ENCODE data around the gene RIBC2.
A peak's percentile ranks its signal among the peaks of the same experiment; 100 is the strongest.
"Not testable (repeated sequence)": the region's sequence is repeated elsewhere in the genome, so short reads cannot be mapped to it uniquely, and the experiment has no call there.

The RIBC2 gene, protein sequence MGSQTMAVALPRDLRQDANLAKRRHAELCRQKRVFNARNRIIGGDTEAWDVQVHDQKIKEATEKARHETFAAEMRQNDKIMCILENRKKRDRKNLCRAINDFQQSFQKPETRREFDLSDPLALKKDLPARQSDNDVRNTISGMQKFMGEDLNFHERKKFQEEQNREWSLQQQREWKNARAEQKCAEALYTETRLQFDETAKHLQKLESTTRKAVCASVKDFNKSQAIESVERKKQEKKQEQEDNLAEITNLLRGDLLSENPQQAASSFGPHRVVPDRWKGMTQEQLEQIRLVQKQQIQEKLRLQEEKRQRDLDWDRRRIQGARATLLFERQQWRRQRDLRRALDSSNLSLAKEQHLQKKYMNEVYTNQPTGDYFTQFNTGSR

DNA sequence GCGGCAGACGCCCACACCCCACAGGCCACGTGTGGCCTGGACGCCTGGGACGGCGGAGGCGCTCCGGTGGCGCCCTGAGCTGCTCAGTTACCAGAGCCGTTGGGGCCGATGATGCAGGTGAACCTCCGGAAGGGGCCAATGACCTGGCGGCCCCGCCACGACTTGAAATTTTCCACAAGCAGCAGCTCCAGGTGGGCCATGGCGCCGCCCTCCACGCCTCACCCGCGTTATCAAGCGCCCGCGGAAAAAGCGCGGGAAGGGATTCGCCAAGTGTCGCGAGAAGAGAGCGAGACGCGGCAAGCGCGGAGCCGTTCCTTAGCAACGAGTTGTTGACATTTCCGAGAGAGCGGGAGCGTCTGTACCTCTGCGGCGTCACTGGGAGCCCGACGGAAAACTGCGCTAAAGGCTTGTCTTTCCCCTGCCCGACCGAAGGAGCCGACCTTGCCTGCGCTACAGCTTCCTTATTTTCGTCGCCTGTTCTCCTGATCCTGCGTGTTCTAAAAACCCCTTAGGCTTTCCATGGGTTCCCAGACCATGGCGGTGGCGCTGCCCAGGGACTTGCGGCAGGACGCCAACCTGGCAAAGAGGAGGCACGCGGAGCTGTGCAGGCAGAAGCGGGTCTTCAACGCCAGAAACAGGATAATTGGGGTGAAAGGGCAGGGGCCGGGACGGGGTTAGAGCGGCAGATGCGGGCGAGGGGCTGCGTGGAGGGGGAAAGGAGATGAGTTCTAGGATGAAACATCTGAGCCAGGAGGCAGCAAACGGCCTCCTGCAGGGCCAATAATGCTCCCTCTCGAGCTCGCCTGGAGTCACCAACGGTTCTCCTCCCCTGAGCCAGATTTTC lies at the start of gene RIBC2, which contains the start of gene SMC1B:
TSS of gene RIBC2 (plus strand) at position 326 of the 844 bp plus-strand sequence. CDS start at position 520, 194 bp downstream.
TSS of gene SMC1B (minus strand) at position 232 of the 844 bp plus-strand sequence. CDS start at position 200, 32 bp downstream.
- DNase-seq (ENCODE audit: extremely low spot score, insufficient read length, low read depth), result peak; percentile 64
- FAIRE-seq, result no peak

DNA sequence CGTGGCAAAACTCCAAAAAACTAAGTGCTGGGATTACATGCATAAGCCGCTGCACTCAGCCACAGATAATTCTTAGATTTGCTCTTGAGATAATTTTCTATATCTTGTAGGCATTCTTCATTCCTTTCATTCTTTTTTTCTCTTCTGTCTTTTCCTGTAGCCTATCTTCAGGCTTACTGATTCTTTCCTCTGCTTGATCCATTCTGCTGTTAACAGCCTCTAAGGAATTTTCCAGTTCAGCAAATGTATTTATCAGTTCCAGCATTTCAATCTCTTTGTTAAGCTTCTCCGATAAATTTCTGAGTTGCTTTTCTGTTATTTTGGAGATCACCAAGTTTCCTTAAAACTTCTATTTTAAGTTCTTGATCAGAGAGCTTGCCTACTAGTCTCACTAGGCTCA lies 46.8 kb upstream of the RIBC2 start:
- FAIRE-seq (no peak), DNase-seq (ENCODE audit: extremely low spot score, insufficient read length, low read depth) (no peak)

DNA sequence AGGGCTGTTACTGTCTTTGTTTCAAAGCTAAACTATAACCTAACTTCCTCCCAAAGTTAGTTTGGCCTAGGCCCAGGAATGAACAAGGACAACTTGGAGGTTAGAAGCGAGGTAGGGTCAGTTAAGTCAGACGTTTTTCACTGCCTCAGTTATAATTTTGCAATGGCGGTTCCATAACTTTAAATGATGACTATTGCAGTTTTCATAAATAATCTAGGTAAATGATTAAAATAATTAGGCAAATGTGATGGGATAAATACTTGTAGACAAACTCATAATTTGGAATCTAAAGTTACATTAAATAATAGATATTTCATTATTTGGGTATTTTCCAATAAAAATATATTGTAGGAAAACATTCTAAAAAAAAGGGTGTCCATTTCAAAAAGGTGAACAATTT lies 39.9 kb upstream of the RIBC2 start:
- not testable (repeated sequence) for FAIRE-seq

DNA sequence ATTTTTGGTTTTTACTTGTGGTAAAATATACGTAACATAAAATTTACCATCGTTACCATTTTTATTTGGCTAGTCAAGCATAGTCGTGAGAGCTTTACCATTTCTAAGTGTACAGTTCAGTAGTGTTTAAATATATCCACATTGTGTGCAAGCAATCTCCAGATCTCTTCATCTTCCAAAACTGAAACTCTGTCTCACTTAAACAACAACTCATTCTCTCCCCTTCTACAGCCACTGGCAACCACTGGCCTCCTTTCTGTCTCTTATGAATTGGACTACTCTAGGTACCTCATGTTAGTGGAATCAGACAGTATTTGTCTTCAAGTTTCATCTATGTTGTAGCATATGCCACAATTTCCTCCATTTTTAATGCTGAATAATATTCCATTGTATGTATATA lies 37.5 kb upstream of the RIBC2 start:
- no peak for DNase-seq (ENCODE audit: extremely low spot score, insufficient read length, low read depth)
- FAIRE-seq, result peak; percentile 69

More for the DNA sequence above, 39.9 kb upstream of the RIBC2 start:
- not testable (repeated sequence) for DNase-seq (ENCODE audit: extremely low spot score, insufficient read length, low read depth)

DNA sequence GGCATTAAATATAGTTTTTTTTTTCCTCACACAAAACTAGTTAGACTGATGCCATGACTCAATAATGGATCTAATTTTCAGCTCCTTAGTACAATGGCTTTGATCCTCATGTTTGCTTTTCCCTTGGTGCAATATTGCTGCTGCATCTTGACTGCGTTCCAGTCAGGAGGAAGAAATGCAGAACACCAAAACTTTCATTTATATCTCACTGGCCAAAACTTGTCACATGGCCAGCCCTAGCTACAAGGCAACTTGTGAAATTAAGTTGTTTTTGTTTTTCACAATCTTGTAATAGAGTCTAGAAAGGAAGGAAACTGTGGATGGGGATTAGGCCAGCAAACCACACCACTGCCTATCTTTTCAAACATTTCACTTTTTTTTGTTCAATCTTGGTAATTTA lies 36.8 kb upstream of the RIBC2 start:
- FAIRE-seq (peak; percentile 15), DNase-seq (ENCODE audit: extremely low spot score, insufficient read length, low read depth) (no peak)

DNA sequence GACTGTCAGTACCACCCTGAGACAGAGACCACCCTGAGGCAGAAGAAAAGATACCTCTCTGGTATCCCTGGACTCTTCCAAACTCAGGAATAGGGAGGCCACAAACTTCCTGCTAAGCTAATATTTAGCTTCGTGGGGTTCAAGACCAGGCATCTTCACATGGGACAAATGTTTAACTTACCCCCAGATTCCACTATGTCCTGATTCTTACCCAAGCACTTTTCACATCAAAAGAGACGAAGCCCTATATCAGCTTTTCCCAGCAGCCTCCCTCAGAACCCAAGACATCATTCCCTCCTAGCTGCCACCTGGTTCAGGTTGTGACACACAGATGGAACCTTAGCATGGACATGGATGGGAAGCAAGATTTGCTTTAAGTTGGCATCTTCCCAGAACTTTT lies 32.1 kb upstream of the RIBC2 start:
- FAIRE-seq (no peak), DNase-seq (ENCODE audit: extremely low spot score, insufficient read length, low read depth) (no peak)

DNA sequence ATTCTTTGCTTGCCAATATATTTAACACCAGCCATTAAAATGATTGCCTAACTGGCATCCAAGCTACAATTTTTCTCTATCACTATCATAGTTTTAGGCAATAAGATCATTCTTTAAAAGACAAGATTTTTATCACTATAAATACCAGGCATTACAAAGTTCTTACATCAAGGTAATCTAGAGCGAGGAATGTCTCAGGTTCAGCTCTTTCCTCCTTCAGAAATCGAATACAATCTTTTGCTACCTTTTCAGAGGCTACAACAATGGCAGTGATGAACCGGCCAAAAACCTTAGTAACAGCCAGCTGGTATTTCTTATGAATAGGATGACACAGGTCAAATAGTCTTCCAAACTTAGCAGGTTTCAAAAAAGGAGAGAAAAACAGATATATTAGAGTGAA lies 23.9 kb upstream of the RIBC2 start:
- DNase-seq (ENCODE audit: extremely low spot score, insufficient read length, low read depth) (no peak), FAIRE-seq (no peak)

DNA sequence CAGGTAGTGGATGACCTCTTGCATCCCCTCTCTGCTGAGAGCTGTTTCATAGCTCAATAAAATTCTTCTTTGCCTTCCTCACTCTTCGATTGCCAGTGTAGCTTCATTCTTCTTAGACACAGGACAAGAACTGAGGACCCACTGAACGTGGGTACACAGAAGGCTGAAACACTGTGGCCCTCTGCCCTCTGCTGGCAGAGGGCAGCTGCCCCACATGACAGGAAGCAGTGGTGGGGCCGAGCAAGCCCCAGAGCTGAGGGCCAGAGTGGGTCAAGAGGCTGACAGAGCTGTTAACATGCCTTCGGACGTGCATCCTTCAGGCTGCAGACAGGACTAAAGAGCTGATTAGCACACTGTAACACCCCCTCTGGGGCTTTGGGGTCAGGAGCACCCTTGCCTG lies 15.7 kb upstream of the RIBC2 start:
- no peak for DNase-seq (ENCODE audit: extremely low spot score, insufficient read length, low read depth)
- FAIRE-seq, result no peak

DNA sequence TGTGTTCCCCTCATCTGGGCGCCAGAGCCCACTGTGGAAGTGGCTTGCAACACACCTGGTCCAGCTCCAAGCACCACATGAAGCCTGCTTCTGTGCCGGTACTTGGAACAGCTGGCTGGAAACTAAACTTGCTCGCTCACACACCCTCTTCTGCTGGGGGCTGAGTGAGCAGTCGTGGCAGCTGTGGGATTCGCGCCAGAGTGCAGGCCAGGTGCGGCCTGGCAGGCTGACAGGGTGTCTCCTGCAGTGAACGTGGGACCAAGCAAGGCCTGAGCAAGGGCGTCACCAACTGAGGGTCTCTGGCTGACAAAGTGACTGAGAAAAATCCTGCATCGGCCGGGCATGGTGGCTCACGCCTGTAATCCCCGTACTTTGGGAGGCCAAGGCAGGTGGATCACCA lies 15.3 kb upstream of the RIBC2 start:
- DNase-seq (ENCODE audit: extremely low spot score, insufficient read length, low read depth) (no peak), FAIRE-seq (no peak)

DNA sequence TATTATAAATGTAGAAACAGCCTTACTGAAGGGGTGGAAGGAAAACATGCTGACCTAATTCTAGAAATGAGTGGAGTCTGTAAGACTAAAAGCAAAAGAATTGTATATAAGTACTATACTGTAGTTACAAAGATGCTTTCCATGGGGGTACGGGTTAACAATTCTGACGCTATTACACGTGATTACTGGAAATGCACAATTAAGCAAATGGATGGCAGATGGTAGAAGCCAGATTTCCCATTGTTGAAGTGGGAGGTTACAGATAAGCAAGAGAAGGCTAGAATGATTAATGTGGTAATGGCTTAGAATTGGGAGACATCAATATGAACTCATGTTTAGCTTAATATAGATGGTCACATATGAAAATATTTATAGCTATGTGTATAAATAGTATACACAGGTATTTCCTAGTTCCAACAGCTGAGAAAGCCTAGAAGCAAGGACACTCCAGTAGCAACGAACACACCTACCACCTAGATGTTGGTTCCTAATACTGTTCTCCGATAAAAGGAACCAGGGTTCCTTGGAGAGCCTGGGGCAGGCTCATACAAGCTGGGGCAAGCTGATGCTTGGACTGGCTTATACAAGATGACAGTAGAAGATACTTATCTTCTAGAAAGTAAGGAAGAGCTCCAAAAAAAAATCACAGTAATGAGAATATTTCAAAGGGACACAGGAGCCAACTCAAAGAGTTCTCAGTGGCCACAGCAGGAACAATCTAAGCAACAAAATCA lies 13.6 kb upstream of the RIBC2 start:
- DNase-seq (ENCODE audit: extremely low spot score, insufficient read length, low read depth) (no peak), FAIRE-seq (no peak)

DNA sequence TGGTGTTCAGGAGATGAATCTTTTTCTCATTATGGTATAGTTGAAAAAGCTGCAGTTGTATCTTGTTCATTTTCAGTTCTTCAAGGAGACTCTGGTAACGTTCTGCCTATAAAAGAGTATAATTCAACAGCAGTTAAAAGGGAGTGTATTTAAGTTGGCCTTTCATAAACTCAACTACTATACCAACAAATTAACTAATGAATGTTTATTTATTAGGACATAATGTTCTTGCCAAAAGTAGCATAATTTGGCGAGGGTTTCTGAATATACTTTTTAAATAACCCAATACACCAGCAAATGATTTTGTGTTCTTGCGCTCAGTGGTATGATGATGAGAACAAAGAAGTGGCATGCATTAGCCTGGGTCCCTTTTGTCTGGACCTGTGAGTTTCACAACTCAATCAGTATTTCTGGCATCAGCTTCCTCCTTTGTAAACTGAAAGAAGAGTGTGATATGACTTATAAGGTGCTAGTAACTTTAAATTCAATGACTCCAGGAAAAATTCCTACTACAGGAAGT lies 11.0 kb upstream of the RIBC2 start:
- DNase-seq (ENCODE audit: extremely low spot score, insufficient read length, low read depth) (no peak), FAIRE-seq (no peak)

DNA sequence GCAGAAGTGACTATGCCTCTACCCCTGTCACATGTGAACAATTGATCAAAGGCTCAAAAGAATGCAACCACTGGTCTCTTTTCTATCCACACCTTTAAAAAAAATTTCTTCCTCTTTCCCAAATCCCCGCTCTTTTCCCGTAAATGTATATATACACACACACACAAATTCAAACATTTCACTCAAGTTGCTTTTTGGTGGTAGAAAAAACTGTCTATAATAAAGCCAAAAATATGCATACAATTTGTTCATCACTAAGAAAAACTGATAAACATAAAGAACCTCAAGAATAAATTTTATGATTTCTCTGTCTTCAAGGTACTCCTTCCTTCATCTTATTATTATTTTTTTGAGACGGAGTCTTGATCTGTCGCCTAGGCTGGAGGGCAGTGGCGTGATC lies 5.7 kb upstream of the RIBC2 start:
- no peak for DNase-seq (ENCODE audit: extremely low spot score, insufficient read length, low read depth)
- no peak for FAIRE-seq

DNA sequence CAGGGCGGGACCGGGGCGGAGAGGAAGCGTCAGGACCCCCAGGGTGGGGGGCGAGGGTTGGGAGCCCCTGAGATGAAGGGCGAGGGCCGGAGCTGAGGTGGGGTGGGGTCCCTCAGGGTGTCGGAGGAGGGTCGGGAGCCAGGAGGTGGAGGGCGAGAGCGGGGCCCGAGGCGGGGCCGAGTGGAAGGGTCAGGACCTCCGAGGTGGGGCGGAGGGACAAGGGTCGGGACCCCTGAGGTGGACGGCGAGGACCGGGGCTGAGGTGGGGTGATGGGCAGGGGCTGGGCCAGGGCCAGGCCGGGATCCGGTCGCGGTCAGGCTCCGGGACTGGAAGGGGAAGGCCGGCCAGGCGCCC lies 503 bp upstream of the RIBC2 start:
- no peak for FAIRE-seq
- no peak for DNase-seq (ENCODE audit: extremely low spot score, insufficient read length, low read depth)

DNA sequence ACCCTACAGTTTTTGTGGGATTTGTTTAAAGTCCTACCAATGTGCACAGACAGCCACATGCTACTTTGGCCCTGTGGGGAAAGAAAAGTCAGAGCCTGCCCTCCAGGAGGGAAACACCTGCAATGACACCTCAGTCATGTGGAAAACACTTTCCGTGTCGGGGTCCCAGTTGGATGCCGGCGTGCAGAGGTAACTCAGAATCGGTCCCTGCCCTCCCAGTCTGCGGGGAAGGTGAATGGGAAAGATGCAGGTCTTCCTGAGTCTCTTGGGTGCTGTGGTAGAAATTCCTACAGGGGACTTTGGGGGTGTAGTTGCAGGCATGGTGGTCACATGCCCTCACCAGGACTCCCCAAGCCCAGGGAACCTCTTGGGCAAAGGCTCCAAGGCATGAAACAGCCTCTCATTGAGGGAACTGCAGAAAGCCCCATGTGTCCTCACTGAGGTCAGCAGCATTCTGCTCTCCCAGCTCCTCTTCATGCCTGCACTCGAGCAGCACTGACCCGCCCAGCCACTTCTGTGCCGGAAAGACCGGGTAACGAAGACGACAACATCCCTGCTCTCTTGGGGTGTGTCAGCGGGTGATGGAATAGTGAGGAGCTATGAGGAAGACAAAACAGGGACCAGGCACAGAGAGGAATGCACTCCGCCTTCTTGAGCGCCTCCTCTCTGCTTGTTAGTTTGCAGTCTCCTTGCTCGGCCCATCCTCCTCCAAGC lies 4.7 kb downstream of the RIBC2 start:
- FAIRE-seq (no peak), DNase-seq (ENCODE audit: extremely low spot score, insufficient read length, low read depth) (no peak)

DNA sequence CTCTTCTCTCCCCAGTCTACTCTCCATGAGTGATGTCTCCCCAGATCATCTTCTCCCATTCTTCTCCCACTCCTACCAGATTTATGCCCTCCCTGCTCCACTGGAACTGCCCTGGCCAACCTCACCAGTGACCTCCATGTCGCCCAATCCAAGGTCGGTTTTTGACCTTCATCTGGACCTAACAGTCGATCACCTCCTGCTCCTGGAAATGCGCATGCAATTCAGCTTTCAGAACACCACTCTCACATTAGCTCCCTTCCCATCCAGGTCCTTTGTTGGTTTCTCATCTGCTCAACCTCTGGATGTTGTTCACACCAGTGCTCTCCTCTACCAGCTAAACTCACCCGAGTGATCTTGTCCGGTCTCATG lies 5.3 kb downstream of the RIBC2 start:
- FAIRE-seq (no peak), DNase-seq (ENCODE audit: extremely low spot score, insufficient read length, low read depth) (no peak)

DNA sequence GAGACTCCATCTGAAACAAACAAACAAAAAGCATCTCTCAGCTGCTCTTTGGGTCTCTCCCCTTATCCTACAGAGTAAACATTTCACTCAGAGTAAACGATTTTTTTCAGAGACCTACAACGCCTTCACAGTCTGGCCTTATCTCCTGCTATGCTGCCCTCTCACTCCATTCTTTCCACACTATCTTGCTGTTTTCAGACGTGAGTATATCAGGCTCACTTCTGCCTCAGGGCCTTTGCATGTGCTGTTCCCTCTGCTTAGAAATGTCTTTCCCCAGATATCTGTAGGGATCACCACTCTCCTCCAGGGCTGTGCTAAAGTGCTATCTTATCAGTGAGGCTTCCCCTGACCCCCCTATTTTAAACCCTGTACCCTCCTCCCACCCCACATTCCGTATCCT lies 6.5 kb downstream of the RIBC2 start:
- FAIRE-seq (no peak), DNase-seq (ENCODE audit: extremely low spot score, insufficient read length, low read depth) (no peak)

DNA sequence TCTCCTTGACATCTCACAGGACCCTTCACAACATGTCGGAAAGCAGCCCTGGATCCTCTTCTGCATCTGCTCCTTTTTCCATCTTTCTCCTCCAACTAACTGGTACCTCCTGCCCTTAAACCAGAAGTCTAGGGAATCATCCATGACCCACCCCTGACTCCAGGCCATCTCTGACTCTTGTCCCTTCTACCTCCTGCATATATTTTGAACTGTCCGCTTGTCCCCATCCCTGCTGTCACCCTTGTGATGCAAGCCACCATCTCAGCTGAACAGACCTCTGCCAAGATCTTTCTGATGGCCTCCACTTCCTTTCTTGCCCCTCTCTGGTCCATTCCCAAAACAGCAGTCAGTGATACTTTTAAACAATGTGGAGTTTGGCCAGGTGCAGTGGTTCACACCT lies 7.0 kb downstream of the RIBC2 start:
- DNase-seq (ENCODE audit: extremely low spot score, insufficient read length, low read depth) (no peak), FAIRE-seq (no peak)

DNA sequence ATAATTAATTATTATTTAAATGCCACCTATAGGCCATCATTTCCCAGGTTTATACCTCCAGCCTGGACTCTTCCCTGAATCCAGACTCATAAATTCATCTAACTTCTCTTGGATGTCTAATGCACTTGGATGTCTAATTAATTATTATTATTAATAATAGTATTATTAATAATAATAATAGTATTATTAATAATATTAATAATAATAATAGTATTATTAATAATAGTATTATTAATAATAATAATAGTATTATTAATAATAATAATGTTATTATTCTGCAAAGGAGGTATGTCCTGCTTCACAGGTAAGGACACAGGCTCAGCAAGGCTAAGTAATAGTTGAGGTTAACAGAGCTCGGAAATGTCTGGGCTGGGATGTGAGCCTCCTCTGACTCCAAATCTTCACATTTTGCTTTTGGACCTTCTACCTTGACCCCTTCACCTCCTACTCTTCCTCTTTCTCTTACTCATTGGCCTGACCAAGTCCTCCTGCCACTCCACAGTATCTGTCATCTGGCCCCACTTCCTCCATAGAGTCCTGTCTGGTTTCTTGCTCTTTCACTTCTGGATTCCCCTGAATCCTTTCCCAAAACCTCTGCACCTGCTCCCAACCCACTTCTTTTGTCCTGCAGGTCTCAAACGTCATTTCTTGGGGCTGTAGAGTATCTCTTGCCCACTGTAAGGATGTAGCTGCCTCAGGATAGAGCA lies 8.0 kb downstream of the RIBC2 start:
- FAIRE-seq (no peak), DNase-seq (ENCODE audit: extremely low spot score, insufficient read length, low read depth) (no peak)

DNA sequence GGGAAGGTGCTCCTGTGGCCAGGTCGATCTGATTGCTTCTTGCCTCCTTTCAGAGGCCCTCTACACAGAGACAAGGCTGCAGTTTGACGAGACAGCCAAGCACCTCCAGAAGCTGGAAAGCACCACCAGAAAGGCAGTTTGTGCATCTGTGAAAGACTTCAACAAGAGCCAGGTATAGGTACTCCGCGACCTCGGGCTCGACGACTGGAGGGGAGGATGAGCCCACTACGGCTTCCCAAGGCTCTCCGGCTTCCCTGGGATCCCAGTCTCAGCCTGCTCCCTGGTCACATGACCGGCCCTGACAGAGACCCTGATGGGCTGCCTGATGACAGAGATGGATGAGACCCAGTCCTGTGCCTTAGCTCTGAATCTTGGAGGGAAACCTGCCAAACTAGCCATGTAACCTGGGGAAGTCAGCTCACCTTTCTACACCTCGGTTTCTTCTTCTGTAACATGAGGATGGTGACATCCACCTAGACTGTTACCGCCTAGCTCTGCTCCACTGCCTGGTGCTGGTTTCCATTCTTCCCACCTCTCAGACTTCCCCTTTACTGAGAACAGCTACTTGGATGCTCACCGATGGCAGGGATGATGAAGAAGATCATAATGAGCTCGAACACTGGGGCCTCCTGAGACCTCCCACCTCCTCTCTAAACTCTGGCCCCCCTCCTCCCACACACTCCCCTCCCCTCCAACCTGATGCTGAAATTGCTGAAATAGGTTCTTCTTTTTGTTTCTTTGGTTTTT lies 8.9 kb downstream of the RIBC2 start:
- FAIRE-seq, result no peak

More for the DNA sequence above, 8.9 kb downstream of the RIBC2 start:
- no peak for DNase-seq (ENCODE audit: extremely low spot score, insufficient read length, low read depth)

Measured in GM18507 (cell line).